ENCODE data around the gene DGKB.

DNA sequence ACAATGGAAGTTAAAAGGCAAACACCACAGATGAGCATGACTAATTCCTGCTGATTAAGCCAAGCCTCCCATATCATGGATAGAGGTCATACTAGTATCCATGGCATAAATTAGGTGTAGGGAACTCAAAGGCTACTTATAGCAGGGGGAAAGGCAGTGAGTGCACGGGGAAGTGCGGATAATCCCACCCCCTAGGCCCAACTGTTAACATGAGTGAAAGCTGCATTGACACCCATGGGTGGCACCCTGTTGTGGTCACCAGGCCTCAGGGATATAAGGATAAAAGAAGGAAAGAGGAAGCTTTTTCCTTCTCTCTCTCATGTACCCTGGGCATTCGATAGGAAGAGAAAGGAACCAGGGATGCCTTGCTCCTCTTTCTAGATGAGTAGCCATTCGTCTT lies 161.9 kb downstream of the DGKB start:
- TF ChIP-seq, protein P1, sequence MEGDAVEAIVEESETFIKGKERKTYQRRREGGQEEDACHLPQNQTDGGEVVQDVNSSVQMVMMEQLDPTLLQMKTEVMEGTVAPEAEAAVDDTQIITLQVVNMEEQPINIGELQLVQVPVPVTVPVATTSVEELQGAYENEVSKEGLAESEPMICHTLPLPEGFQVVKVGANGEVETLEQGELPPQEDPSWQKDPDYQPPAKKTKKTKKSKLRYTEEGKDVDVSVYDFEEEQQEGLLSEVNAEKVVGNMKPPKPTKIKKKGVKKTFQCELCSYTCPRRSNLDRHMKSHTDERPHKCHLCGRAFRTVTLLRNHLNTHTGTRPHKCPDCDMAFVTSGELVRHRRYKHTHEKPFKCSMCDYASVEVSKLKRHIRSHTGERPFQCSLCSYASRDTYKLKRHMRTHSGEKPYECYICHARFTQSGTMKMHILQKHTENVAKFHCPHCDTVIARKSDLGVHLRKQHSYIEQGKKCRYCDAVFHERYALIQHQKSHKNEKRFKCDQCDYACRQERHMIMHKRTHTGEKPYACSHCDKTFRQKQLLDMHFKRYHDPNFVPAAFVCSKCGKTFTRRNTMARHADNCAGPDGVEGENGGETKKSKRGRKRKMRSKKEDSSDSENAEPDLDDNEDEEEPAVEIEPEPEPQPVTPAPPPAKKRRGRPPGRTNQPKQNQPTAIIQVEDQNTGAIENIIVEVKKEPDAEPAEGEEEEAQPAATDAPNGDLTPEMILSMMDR (IDR thresholded peaks at IDR 0.05): no peak
- TF ChIP-seq POLR2A (IDR thresholded peaks at IDR 0.05): no peak

Measured in body of pancreas (tissue), 4 donors.